ENCODE results near the gene SRGAP1. TPM values are rescaled to one million over a fixed set of nuclear protein-coding genes. Genes with fewer than 3 reads are reported as not detected.
A peak's percentile ranks its signal among the peaks of the same experiment; 100 is the strongest.

The SRGAP1 gene
- total RNA-seq, 1 donor from 2014 or later: 76.8 TPM

GRCh38 chr12:63906876-63907275 lies 62.4 kb downstream of the SRGAP1 start:
- no peak for DNase-seq (ENCODE audit: low read depth)

GRCh38 chr12:63907561-63907960 lies 63.1 kb downstream of the SRGAP1 start:
- no peak for DNase-seq (ENCODE audit: low read depth)

- DNase-seq (ENCODE audit: low read depth): no peak
Observed at GRCh38 chr12:63909746-63910145, 65.2 kb downstream of the SRGAP1 start.

GRCh38 chr12:63911341-63911740 lies 66.8 kb downstream of the SRGAP1 start:
- DNase-seq (ENCODE audit: low read depth): no peak

GRCh38 chr12:63912651-63913050 lies 68.2 kb downstream of the SRGAP1 start:
- DNase-seq (ENCODE audit: low read depth): no peak

GRCh38 chr12:63913929-63914328 lies 69.4 kb downstream of the SRGAP1 start:
- no peak for DNase-seq (ENCODE audit: low read depth)

GRCh38 chr12:63915105-63915800 lies 70.8 kb downstream of the SRGAP1 start:
- peak; percentile 74 for DNase-seq (ENCODE audit: low read depth)

- peak; percentile 52 for DNase-seq (ENCODE audit: low read depth)
Observed at GRCh38 chr12:63916561-63917476, 72.3 kb downstream of the SRGAP1 start.

GRCh38 chr12:63917477-63917862 lies 73.0 kb downstream of the SRGAP1 start:
- DNase-seq (ENCODE audit: low read depth): no peak

- DNase-seq (ENCODE audit: low read depth): peak; percentile 100
Observed at GRCh38 chr12:63917864-63918799, 73.6 kb downstream of the SRGAP1 start.

- peak; percentile 86 for DNase-seq (ENCODE audit: low read depth)
Observed at GRCh38 chr12:63918800-63919300, 74.3 kb downstream of the SRGAP1 start.

GRCh38 chr12:63919756-63920155 lies 75.3 kb downstream of the SRGAP1 start:
- DNase-seq (ENCODE audit: low read depth): peak; percentile 47

GRCh38 chr12:63921157-63921556 lies 76.7 kb downstream of the SRGAP1 start:
- DNase-seq (ENCODE audit: low read depth): no peak

- DNase-seq (ENCODE audit: low read depth): peak; percentile 77
Observed at GRCh38 chr12:63922474-63922873, 78.0 kb downstream of the SRGAP1 start.

GRCh38 chr12:63924781-63925180 lies 80.3 kb downstream of the SRGAP1 start:
- DNase-seq (ENCODE audit: low read depth): no peak

GRCh38 chr12:63927511-63927910 lies 83.0 kb downstream of the SRGAP1 start:
- no peak for DNase-seq (ENCODE audit: low read depth)

- no peak for DNase-seq (ENCODE audit: low read depth)
Observed at GRCh38 chr12:63928305-63928704, 83.8 kb downstream of the SRGAP1 start.

GRCh38 chr12:63929426-63929825 lies 84.9 kb downstream of the SRGAP1 start:
- no peak for DNase-seq (ENCODE audit: low read depth)

- DNase-seq (ENCODE audit: low read depth): no peak
Observed at GRCh38 chr12:63930971-63931370, 86.5 kb downstream of the SRGAP1 start.

GRCh38 chr12:63931703-63932102 lies 87.2 kb downstream of the SRGAP1 start:
- no peak for DNase-seq (ENCODE audit: low read depth)

- no peak for DNase-seq (ENCODE audit: low read depth)
Observed at GRCh38 chr12:63934936-63935335, 90.4 kb downstream of the SRGAP1 start.

GRCh38 chr12:63935361-63935760 lies 90.9 kb downstream of the SRGAP1 start:
- DNase-seq (ENCODE audit: low read depth): no peak
